ENCODE data around the gene ZNF552.

- TF ChIP-seq TAF1 (CRISPR knock-in tag; IDR thresholded peaks at IDR 0.05) (no peak), EP300 (IDR thresholded peaks at IDR 0.05; ENCODE audit: low read depth in 2 of 2, low read length in 2 of 2) (no peak), EP300 (CRISPR knock-in tag; IDR thresholded peaks at IDR 0.05; ENCODE audit: borderline replicate concordance) (no peak), SMC3 (IDR thresholded peaks at IDR 0.05; ENCODE audit: low read length) (no peak), MAFF (IDR thresholded peaks at IDR 0.05; ENCODE audit: low read depth, low read length) (no peak), BRCA1 (CRISPR knock-in tag; IDR thresholded peaks at IDR 0.05) (no peak)
Observed at GRCh38 chr19:57779220-57779845, 35.4 kb downstream of the ZNF552 start.
